Gastroesophageal sphincter (tissue), 3 donors: Measurements from ENCODE around the gene PODN.

Experiments
- EP300 ChIP-seq: sonication (generic); formaldehyde crosslinking; IDR thresholded peaks from one replicate; pipeline ENCODE4 v1.6.1; 2017; ENCODE audit warnings: antibody characterized with exemption, mild to moderate bottlenecking
- POLR2A ChIP-seq, 2 donors: fragments of 450-650 bp; IDR thresholded peaks; one replicate each; pipeline ENCODE4 v1.6.1; 2017; ENCODE audit warnings: antibody characterized with exemption in 2 of 2, mild to moderate bottlenecking in 2 of 2, moderate library complexity in 1 of 2
- POLR2AphosphoS5 ChIP-seq: sonication (generic); formaldehyde crosslinking; IDR thresholded peaks from one replicate; pipeline ENCODE4 v1.6.1; 2017; ENCODE audit warnings: antibody characterized with exemption
- TF ChIP-seq, protein P1 (sequence below), 4 experiments: fragments of 200-600 bp in 2 of 4; fragments of 450-650 bp in 2 of 4; sonication (generic) in 1 of 4; IDR thresholded peaks; one replicate each; pipeline ENCODE4 v1.5.1; 2017 to 2019; ENCODE audit warnings: antibody characterized with exemption in 4 of 4, mild to moderate bottlenecking in 2 of 4, moderate library complexity in 2 of 4

DNA sequence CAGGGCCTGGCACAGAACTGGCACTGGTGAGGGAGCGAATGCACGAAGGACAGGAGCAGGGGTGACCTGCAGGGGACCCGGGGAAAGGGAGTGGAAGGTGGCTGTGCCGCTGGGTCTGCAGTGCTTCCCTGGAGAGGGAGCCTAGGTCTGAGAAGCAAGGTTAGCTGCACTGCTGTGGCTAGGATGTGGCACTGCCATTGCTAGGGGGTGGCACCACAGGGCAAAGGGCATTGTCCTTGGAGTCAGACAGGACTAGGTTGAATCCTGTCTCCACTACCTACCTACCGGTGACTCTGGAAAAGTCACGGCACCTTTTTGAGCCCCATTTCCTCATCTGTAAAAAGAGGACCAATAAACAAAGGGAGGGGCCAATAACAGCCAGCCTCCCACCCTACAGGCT, 52.1 kb downstream of the PODN start:
- TF ChIP-seq EP300 (no peak), POLR2AphosphoS5 (no peak), POLR2A (IDR thresholded peaks at IDR 0.05) (no peak)
- TF ChIP-seq, protein P1, sequence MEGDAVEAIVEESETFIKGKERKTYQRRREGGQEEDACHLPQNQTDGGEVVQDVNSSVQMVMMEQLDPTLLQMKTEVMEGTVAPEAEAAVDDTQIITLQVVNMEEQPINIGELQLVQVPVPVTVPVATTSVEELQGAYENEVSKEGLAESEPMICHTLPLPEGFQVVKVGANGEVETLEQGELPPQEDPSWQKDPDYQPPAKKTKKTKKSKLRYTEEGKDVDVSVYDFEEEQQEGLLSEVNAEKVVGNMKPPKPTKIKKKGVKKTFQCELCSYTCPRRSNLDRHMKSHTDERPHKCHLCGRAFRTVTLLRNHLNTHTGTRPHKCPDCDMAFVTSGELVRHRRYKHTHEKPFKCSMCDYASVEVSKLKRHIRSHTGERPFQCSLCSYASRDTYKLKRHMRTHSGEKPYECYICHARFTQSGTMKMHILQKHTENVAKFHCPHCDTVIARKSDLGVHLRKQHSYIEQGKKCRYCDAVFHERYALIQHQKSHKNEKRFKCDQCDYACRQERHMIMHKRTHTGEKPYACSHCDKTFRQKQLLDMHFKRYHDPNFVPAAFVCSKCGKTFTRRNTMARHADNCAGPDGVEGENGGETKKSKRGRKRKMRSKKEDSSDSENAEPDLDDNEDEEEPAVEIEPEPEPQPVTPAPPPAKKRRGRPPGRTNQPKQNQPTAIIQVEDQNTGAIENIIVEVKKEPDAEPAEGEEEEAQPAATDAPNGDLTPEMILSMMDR (IDR thresholded peaks at IDR 0.05): no peak
